ENCODE data around the gene ARHGAP42.
"Not testable (repeated sequence)": the region's sequence is repeated elsewhere in the genome, so short reads cannot be mapped to it uniquely, and the experiment has no call there.

The ARHGAP42 gene

DNA sequence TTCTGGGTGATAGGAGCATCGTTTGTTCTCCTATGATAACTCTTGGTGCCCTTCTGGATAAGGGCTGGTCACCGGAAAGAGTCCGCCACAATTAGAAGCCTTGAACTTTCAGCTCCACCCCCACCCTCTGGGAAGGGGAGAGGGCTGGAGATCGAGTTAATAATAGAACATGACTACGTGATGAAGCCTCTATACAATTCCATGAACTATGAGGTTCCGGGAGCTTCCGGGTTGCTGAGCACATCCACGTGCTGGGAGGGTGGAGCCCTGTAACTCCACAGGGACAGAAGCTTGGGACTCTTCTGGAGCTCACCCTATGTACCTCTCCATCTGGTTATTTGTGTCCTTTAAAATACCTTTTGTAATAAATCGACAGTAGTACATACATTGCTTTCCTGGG, 40.3 kb downstream of the ARHGAP42 start:
- DNase-seq, result no peak

DNA sequence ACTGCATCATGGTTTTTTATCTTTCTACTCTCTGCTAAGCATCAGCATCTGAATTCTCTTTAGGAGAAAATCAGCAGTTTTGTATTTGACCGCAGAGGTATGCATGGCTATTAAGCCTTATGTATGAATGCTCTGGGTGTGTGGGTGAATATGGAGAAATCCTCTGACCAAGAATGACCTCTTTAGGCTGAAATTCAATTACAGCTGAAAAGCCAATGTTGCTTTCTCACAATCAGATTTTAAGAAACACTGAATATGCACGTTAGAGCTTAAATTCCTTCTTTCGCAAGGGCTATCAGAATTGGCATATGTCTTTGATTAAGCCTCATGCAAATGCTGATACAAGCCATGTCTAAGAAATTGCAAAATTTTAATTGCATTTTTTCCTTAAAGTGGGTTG, 43.2 kb downstream of the ARHGAP42 start:
- DNase-seq, result no peak

GRCh38 chr11:100731471-100731870, 44.4 kb downstream of the ARHGAP42 start:
- DNase-seq, result no peak

DNA sequence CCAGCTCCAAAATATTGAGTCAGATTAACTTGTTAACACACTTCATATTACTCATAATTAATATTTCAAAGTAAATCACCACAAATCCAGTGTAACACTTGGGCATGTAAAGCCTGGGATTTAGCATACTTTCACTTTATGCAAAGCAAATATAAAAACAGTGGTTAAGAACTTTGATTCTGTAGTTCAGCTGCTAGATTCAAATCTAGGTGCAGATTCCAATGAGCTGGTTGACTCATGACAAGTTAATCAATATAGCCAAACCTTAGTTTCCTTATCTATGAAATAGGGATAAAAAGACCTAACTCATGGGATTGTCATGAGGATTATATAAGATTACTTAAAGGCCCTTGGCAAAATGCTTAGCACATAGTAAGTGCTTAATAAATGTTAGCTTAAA, 45.9 kb downstream of the ARHGAP42 start:
- DNase-seq, result no peak

DNA sequence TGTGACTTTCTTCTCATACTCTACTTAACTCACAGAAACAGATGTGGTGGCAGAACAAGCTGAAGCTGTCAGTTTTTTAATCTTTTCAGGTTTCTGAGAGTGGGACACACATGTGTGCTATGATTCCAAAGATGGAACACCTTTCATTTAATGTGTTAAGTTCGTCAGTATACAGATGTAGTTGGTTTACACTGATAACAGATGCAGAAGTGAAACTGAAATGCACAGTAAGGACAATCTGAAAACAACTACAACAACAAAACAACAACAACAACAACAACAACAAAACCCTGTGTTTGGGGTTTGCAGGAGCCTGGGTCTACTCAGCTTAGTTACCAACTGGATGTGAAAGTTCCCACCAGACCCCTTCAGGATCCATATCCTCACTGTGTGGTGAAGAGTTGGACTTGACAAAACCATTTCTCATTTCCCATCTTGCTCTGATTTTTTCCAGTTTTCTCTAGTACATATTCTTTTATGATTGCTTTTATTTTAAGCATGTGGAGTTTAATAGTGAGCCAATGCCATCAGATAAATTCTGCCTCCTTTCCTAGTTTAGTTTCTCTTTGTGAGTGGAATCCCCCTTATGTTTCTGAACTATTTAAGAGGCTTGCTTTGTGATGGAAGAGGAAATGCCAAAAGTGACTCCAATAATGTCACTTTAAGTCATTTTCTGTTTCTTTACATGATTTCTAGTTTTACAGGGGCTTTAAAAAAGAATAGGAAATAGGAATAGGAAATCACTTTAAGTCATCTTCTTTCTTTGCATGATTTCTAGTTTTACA, 47.8 kb downstream of the ARHGAP42 start:
- no peak for DNase-seq

DNA sequence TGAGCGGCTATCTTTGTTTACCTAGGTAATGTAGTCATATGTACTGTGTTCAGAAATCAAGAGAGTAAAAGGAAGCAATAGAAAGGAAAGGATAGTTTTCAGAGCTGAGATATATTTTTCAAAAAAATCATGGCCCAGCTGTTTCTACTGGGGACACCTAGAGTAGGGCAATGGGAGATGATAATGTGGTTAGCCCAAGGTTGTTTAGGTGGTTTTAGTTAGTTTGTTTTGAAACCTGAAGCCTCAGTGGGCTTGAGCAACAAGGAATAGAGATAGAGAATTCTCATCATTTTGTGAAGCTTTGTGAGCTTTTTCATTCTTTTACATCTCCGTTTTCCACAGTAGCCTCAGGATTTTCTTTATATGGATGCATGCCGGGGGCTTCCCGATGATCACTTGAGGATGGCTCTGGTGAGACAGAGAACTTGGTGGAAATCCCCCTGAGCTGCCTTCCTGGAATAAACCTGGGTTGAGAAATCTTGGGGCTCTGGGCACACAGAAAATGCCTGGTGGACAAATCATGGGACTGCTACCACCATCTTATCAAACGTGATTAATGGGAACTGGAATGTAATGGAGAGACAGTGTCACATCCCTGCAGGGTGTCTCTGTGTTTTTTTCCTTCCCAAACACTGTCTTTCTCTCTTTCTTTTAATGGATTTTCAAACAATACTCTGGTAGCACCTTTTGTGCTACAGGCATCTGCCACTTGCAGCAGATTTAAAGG, 49.0 kb downstream of the ARHGAP42 start:
- no peak for DNase-seq

- DNase-seq, result no peak
Observed at GRCh38 chr11:100738701-100739270, 51.7 kb downstream of the ARHGAP42 start.

DNA sequence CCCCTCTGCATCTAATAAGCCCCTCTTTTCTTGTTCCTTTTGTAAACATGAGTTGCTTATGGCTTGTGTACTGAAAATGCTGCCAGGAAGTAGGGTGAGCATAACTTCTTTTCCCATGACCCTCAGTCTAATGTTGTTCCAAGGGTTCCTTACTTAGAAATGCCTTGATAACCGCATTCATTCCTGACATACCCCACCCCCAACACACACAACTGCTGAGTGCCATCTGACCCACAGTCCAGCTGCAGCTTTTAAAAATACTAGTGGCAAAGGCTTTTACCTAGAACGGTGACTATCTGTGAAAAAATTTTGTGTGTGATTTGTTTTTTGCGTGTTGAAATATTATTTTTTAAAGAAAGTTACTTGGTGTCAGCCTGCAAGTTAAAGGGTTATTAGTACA, 52.6 kb downstream of the ARHGAP42 start:
- no peak for DNase-seq

- no peak for DNase-seq
Observed at GRCh38 chr11:100740440-100740839, 53.4 kb downstream of the ARHGAP42 start.

DNA sequence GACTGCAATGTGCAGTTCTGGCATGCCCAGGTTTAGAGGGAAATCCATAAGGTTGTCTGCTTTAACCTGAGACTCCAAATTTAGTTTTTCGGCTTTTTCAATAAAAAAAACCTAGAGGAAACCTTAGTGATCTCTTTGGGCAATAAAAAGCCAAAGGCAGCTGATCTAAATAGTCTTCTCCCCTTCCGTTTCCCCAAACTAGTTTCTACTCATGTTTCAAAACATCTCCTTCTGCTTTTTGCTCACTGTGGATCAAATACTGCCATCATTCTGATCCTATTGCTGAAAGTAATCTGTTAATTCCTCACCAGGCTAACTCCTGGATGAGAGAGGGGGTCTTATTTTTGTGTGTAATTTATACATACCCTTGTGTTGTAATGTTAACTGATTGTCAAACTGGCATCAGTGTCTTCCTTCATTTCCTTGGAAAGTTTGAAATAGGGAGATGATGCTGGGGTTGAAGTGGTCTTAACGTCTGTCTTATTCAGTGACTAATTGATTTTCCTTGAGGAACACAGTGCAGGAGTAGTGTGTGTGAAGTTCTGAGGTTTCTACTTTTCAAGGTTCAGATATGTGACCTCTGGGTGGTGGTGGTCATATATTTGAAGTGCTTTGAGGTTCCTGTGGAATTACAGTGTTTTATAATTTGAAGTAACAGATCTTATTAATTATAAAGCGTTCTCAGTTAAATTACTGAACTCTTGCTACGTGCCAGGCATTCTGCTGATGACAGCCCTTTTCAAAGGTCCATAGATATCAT, 55.0 kb downstream of the ARHGAP42 start:
- no peak for DNase-seq

DNA sequence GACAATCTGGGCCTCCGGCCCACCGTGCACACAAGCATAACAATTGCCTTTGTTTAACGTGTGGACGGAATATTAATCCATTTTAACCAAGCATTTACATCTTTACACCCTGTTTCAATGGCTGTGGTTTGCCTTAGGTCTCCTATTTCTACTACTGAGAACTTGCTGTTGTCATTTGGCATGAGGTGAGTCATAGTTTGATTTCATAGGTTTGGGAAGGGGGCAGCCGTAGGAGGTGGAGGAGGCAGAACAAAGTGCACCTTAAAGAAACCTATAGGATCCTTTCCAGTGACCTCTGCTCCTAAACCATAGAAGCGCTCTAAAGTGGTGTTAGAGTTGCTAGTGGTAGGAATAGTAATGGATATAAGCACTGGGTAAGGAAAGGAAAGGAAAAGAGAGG, 59.4 kb downstream of the ARHGAP42 start:
- DNase-seq, result no peak

GRCh38 chr11:100748153-100748552, 61.1 kb downstream of the ARHGAP42 start:
- DNase-seq, result no peak

- not testable (repeated sequence) for DNase-seq
Observed at GRCh38 chr11:100749887-100750565, 62.9 kb downstream of the ARHGAP42 start.

- not testable (repeated sequence) for DNase-seq
Observed at GRCh38 chr11:100750566-100750891, 63.4 kb downstream of the ARHGAP42 start.

GRCh38 chr11:100752371-100753171, 65.5 kb downstream of the ARHGAP42 start:
- DNase-seq, result no peak

DNA sequence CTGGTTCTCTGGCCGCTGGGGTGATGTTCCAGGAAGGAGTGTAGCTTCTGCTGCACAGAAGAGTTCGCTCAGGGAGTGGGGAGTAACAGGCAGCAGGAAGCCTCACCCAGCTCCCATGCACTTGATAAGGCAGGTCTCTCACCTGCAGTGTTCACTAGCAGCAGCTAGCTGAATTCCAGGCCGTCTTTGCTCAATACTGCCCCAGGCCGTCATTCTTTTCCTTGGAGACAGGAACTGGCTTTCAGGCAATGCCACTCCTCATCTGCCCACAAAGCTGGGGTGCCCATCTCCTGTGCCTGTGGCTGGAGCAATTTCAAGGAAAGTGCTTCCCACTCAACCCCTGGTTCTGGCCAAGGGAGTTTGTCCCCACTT, 66.1 kb downstream of the ARHGAP42 start:
- no peak for DNase-seq

DNA sequence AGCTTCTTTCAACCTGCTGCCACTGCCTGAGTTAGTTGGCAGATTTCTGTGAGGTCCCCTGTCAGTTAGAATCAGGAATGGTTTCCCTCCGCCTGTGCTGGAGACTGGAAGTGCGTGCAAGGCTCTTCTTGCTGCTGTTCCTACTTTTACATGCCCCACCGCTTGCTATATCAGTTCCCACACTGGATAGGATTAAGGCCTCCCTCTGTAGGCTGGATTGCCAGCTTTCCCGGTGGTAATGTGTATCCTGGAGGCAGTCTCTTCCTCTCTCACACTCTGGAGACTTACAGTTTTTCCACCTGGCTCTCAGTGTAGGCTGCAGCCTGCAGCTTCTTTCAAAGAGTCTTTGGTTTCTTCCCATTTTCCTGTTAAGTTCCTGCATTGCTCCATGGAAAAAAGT, 66.5 kb downstream of the ARHGAP42 start:
- no peak for DNase-seq

- DNase-seq, result no peak
Observed at GRCh38 chr11:100756559-100756958, 69.5 kb downstream of the ARHGAP42 start.

DNA sequence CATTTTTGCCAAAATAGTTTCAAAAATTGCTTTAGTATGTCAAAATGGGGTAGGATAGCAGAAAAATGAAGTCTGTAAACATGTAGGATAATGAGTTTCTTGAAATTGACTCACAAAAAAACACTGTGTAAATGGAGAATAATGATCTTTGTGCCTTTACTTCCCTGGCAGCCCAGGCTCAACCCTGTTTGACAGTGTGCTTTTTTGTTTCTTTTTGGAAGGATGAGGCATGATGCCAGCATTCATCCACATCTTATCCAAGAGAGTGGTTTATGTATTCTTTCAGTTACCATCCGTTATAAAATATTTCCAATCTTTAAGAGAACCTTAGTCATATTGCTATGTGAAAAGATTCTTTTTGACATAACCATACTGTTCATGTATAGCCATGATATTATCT, 70.6 kb downstream of the ARHGAP42 start:
- no peak for DNase-seq

GRCh38 chr11:100759106-100759505, 72.0 kb downstream of the ARHGAP42 start:
- no peak for DNase-seq

- no peak for DNase-seq
Observed at GRCh38 chr11:100759856-100760255, 72.8 kb downstream of the ARHGAP42 start.

- no peak for DNase-seq
Observed at GRCh38 chr11:100760744-100761143, 73.7 kb downstream of the ARHGAP42 start.
